SK-N-SH treated with all-trans-retinoic acid at 6 μM for 48 hours (cell line): ENCODE measurements around the gene SCRN1.

Experiments used
- BACH2 ChIP-seq: fragments of 250-450 bp; sonication (Bioruptor Pico); IDR thresholded peaks from 2 replicates; pipeline ENCODE4 v1.9.0; 2021; ENCODE audit warnings: mild to moderate bottlenecking, borderline replicate concordance
- CREB5 ChIP-seq: fragments of 250-450 bp; sonication (Bioruptor Pico); IDR thresholded peaks from 2 replicates; pipeline ENCODE4 v1.5.1; 2020; ENCODE audit warnings: low read depth, mild to moderate bottlenecking, moderate library complexity
- CSRNP3 ChIP-seq: fragments of 250-450 bp; sonication (Bioruptor Pico); IDR thresholded peaks from 2 replicates; pipeline ENCODE4 v1.5.1; 2021; ENCODE audit warnings: mild to moderate bottlenecking, moderate library complexity
- ISL1 ChIP-seq: fragments of 250-450 bp; sonication (Bioruptor Pico); IDR thresholded peaks from 2 replicates; pipeline ENCODE4 v2.1.2; 2022; ENCODE audit warnings: mild to moderate bottlenecking, moderate library complexity
- OSR1 ChIP-seq: fragments of 250-450 bp; sonication (Bioruptor Pico); IDR thresholded peaks from 2 replicates; pipeline ENCODE4 v1.8.0; 2022; ENCODE audit warnings: moderate library complexity, mild to moderate bottlenecking, inconsistent platforms
- PPARA ChIP-seq: fragments of 250-450 bp; sonication (Bioruptor Pico); IDR thresholded peaks from 2 replicates; pipeline ENCODE4 v1.5.0; 2020; ENCODE audit warnings: mild to moderate bottlenecking, borderline replicate concordance
- SNAI2 ChIP-seq: fragments of 250-450 bp; sonication (Bioruptor Pico); IDR thresholded peaks from 2 replicates; pipeline ENCODE4 v1.5.0; 2020; ENCODE audit warnings: mild to moderate bottlenecking, moderate library complexity
- TCF4 ChIP-seq: fragments of 250-450 bp; sonication (Bioruptor Pico); IDR thresholded peaks from 2 replicates; pipeline ENCODE4 v1.8.0; 2021; ENCODE audit warnings: mild to moderate bottlenecking, moderate library complexity, borderline replicate concordance
- TSHZ2 ChIP-seq: fragments of 250-450 bp; sonication (Bioruptor Pico); IDR thresholded peaks from 2 replicates; pipeline ENCODE4 v1.5.0; 2020; ENCODE audit warnings: mild to moderate bottlenecking, moderate library complexity
- ZC3H10 ChIP-seq: fragments of 250-450 bp; sonication (Bioruptor Pico); IDR thresholded peaks from 2 replicates; pipeline ENCODE4 v1.5.1; 2021; ENCODE audit warnings: mild to moderate bottlenecking, moderate library complexity
- ZFP3 ChIP-seq: fragments of 250-450 bp; sonication (Bioruptor Pico); IDR thresholded peaks from 2 replicates; pipeline ENCODE4 v1.5.0; 2020; ENCODE audit warnings: mild to moderate bottlenecking, moderate library complexity
- ZFP30 ChIP-seq: fragments of 450-650 bp; formaldehyde crosslinking; IDR thresholded peaks from 2 replicates; pipeline ENCODE4 v1.5.0; 2022; ENCODE audit warnings: mild to moderate bottlenecking, moderate library complexity
- ZNF70 ChIP-seq: fragments of 450-650 bp; formaldehyde crosslinking; IDR thresholded peaks from 2 replicates; pipeline ENCODE4 v1.5.0; 2020; ENCODE audit warnings: mild to moderate bottlenecking, moderate library complexity
- TF ChIP-seq, protein P1 (sequence below): fragments of 250-450 bp; sonication (Bioruptor Pico); IDR thresholded peaks from 2 replicates; pipeline ENCODE4 v1.8.0; 2020; ENCODE audit warnings: mild to moderate bottlenecking, moderate library complexity, borderline replicate concordance

DNA sequence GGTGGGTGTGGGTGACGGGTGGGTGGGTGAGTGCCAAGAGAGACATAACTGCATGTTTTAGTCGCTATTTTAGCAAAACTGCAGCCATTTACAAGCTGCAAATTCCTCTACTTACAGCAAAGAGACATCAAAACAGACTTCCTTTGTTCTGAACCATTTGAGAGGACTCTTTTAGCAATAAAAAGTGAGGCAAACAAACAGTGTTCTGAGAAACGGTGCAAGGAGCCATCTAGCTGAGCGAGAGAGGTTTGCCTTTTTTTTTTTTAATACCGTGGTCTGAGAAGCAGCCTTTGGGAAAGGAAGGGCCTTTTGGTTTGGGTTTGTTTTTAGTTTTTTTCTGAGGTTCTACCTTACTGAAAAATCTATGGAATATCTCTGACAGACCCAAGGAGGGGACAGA is 62.9 kb downstream of the SCRN1 start:
- TF ChIP-seq CREB5 (CRISPR knock-in tag) = no peak
- TF ChIP-seq ISL1 (CRISPR knock-in tag) = no peak
- TF ChIP-seq, protein P1, sequence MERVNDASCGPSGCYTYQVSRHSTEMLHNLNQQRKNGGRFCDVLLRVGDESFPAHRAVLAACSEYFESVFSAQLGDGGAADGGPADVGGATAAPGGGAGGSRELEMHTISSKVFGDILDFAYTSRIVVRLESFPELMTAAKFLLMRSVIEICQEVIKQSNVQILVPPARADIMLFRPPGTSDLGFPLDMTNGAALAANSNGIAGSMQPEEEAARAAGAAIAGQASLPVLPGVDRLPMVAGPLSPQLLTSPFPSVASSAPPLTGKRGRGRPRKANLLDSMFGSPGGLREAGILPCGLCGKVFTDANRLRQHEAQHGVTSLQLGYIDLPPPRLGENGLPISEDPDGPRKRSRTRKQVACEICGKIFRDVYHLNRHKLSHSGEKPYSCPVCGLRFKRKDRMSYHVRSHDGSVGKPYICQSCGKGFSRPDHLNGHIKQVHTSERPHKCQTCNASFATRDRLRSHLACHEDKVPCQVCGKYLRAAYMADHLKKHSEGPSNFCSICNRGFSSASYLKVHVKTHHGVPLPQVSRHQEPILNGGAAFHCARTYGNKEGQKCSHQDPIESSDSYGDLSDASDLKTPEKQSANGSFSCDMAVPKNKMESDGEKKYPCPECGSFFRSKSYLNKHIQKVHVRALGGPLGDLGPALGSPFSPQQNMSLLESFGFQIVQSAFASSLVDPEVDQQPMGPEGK (CRISPR knock-in tag) = no peak
- no peak for TF ChIP-seq PPARA
- TF ChIP-seq ZFP30 (CRISPR knock-in tag) = no peak
- TF ChIP-seq TSHZ2 = no peak
- TF ChIP-seq BACH2 (CRISPR knock-in tag) = no peak
- TF ChIP-seq ZFP3 (CRISPR knock-in tag) = no peak
- TF ChIP-seq ZNF70 = no peak
- no peak for TF ChIP-seq OSR1 (CRISPR knock-in tag)
- no peak for TF ChIP-seq SNAI2 (CRISPR knock-in tag)
- no peak for TF ChIP-seq CSRNP3 (CRISPR knock-in tag)
- no peak for TF ChIP-seq ZC3H10
- no peak for TF ChIP-seq TCF4 (CRISPR knock-in tag)
